Neural cell (in vitro differentiated cells): ENCODE results near the gene XPR1. TPM values are rescaled to one million over a fixed set of nuclear protein-coding genes. Genes with fewer than 3 reads are reported as not detected.

ENCODE experiments used
- H2AFZ ChIP-seq: fragments of 200-600, 300-800 bp; sonication (generic), shearing (Covaris generic); 2 replicates; pipeline ENCODE4 v1.6.0; 2014; ENCODE audit warnings: low read depth, mild to moderate bottlenecking, antibody characterized with exemption, low read length, moderate library complexity
- H3F3A ChIP-seq: fragments of 200-600 bp; shearing (Covaris generic); 2 replicates; pipeline ENCODE4 v1.6.1; 2016; ENCODE audit warnings: mild to moderate bottlenecking, moderate library complexity, mixed read lengths, antibody characterized with exemption, low read length; ENCODE audit not compliant: insufficient read depth, poor library complexity, severe bottlenecking
- H3K27ac ChIP-seq: fragments of 200-600, 300-800 bp; sonication (generic), shearing (Covaris generic); 2 replicates; pipeline ENCODE4 v1.5.1; 2014; ENCODE audit warnings: mild to moderate bottlenecking, low read length, moderate library complexity
- H3K27me3 ChIP-seq: fragments of 300-800, 200-600 bp; sonication (generic), shearing (Covaris generic); 2 replicates; pipeline ENCODE4 v1.6.0; 2014; ENCODE audit warnings: mild to moderate bottlenecking, low read depth, low read length, moderate library complexity; ENCODE audit not compliant: insufficient read depth
- H3K36me3 ChIP-seq: fragments of 300-800, 200-600 bp; sonication (generic), shearing (Covaris generic); 2 replicates; pipeline ENCODE4 v1.5.1; 2014; ENCODE audit warnings: mild to moderate bottlenecking, antibody characterized with exemption, low read length, moderate library complexity; ENCODE audit not compliant: insufficient read depth
- H3K4me2 ChIP-seq: fragments of 300-800, 200-600 bp; sonication (generic), shearing (Covaris generic); 2 replicates; pipeline ENCODE4 v1.6.0; 2014; ENCODE audit warnings: mild to moderate bottlenecking, low read length
- H3K4me3 ChIP-seq: fragments of 300-800, 200-600 bp; sonication (generic), shearing (Covaris generic); 2 replicates; pipeline ENCODE4 v1.5.1; 2014; ENCODE audit warnings: mild to moderate bottlenecking, low read length, moderate library complexity
- H3K79me2 ChIP-seq: fragments of 200-600 bp; shearing (Covaris generic); replicated peaks from 2 replicates; pipeline ENCODE4 v1.6.0; 2014; ENCODE audit warnings: mild to moderate bottlenecking, low read length, moderate library complexity; ENCODE audit not compliant: insufficient read depth
- H3K9ac ChIP-seq: fragments of 300-800, 200-600 bp; sonication (generic), shearing (Covaris generic); 2 replicates; pipeline ENCODE4 v1.6.1; 2016; ENCODE audit warnings: mild to moderate bottlenecking, low read length, mixed read lengths
- H3K9me2 ChIP-seq: fragments of 200-600 bp; shearing (Covaris generic); 2 replicates; pipeline ENCODE4 v1.6.1; 2016; ENCODE audit warnings: mild to moderate bottlenecking, low read length, mixed read lengths; ENCODE audit not compliant: insufficient read depth
- H3K9me3 ChIP-seq: fragments of 200-600, 300-800 bp; sonication (generic), shearing (Covaris generic); 2 replicates; pipeline ENCODE4 v1.6.1; 2016; ENCODE audit warnings: mild to moderate bottlenecking, mixed run types, low read length, moderate library complexity, mixed read lengths
- H4K20me1 ChIP-seq: fragments of 200-600 bp; shearing (Covaris generic); 2 replicates; pipeline ENCODE4 v1.6.1; 2016; ENCODE audit warnings: mild to moderate bottlenecking, mixed run types; ENCODE audit not compliant: insufficient read depth
- EP300 ChIP-seq: fragments of 450-650 bp; conservative IDR thresholded peaks from 2 replicates; pipeline ENCODE4 v1.6.1; 2014; ENCODE audit warnings: antibody characterized with exemption, mild to moderate bottlenecking, moderate library complexity; ENCODE audit not compliant: poor library complexity, severe bottlenecking
- EZH2 ChIP-seq: fragments of 200-600, 300-800 bp; shearing (Covaris generic), sonication (generic); IDR thresholded peaks from 2 replicates; pipeline ENCODE4 v1.6.1; 2014; ENCODE audit warnings: antibody characterized with exemption, low read length, borderline replicate concordance, mild to moderate bottlenecking; ENCODE audit not compliant: insufficient read depth, poor library complexity, severe bottlenecking
- MXI1 ChIP-seq: fragments of 450-650 bp; conservative IDR thresholded peaks from 2 replicates; pipeline ENCODE4 v1.6.1; 2014; ENCODE audit warnings: antibody characterized with exemption, mild to moderate bottlenecking; ENCODE audit not compliant: poor library complexity, severe bottlenecking
- POLR2AphosphoS5 ChIP-seq: IDR thresholded peaks from 2 replicates; pipeline ENCODE4 v1.6.1; 2012
- RAD21 ChIP-seq: fragments of 450-650 bp; conservative IDR thresholded peaks from 2 replicates; pipeline ENCODE4 v1.6.1; 2014; ENCODE audit warnings: antibody characterized with exemption, mild to moderate bottlenecking, moderate library complexity
- SMC3 ChIP-seq: fragments of 450-650 bp; conservative IDR thresholded peaks from 2 replicates; pipeline ENCODE4 v1.6.1; 2014; ENCODE audit warnings: antibody characterized with exemption, mild to moderate bottlenecking, moderate library complexity; ENCODE audit not compliant: poor library complexity
- TAF1 ChIP-seq: IDR thresholded peaks from 2 replicates; pipeline ENCODE4 v1.6.1; 2012; ENCODE audit warnings: low read depth
- polyA plus RNA-seq: library from polyadenylated mRNA; depleted of rRNA; stranded (reverse); fragments of >200 nt; gene quantifications from 2 replicates; pipeline ENCODE4 v1.2.3, GENCODE V29; 2014
- TF ChIP-seq, protein P1 (sequence below): IDR thresholded peaks from 2 replicates; pipeline ENCODE4 v1.6.1; 2012; ENCODE audit warnings: borderline replicate concordance
- TF ChIP-seq, protein P2 (sequence below): fragments of 450-650 bp; IDR thresholded peaks from 2 replicates; pipeline ENCODE4 v1.5.1; 2014; ENCODE audit warnings: antibody characterized with exemption, mild to moderate bottlenecking, moderate library complexity; ENCODE audit not compliant: poor library complexity, severe bottlenecking

Gene XPR1
- polyA plus RNA-seq, 1 donor from 2014 or later = 185 TPM

DNA sequence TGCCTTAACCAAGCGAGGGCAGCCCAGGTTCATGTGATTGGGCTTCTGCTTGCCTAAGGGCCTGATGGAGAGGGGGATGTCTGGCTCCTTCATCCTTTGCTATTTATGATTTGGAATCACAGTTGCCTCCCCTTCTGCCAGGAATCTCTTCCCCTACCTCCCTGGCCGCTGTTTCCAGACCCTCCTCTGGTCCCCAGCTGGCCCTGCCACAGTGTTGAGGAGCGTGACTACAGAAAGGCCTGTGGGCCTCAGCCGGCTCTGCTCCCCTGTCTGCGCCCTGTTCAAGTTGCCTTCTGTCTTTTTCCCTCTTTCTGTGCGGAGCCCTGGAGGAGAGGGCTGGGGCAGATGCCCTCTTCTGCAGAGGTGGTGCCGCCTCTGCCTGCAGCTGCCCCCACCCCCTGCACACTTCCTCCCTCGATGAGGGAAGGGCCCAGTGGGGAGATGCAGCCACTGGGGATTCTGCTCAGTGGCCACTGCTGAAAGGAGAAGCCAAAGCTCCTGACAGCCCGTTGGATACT is 287.4 kb downstream of the XPR1 start:
- no peaks in the 10 kb centered on the region for H4K20me1 ChIP-seq
- H2AFZ ChIP-seq = no peak overlapping the region
- peaks cover 1% of the 10 kb centered on the region for H3K27me3 ChIP-seq
- H3K9ac ChIP-seq = no peak overlapping the region
- no peaks in the 10 kb centered on the region for H3F3A ChIP-seq
- H3K36me3 ChIP-seq = no peaks in the 10 kb centered on the region
- no peaks in the 10 kb centered on the region for H3K9me3 ChIP-seq
- TF ChIP-seq TAF1 (no peak), RAD21 (no peak), SMC3 (no peak), POLR2AphosphoS5 (no peak), EP300 (no peak), EZH2 (no peak), MXI1 (no peak)
- TF ChIP-seq, protein P1, sequence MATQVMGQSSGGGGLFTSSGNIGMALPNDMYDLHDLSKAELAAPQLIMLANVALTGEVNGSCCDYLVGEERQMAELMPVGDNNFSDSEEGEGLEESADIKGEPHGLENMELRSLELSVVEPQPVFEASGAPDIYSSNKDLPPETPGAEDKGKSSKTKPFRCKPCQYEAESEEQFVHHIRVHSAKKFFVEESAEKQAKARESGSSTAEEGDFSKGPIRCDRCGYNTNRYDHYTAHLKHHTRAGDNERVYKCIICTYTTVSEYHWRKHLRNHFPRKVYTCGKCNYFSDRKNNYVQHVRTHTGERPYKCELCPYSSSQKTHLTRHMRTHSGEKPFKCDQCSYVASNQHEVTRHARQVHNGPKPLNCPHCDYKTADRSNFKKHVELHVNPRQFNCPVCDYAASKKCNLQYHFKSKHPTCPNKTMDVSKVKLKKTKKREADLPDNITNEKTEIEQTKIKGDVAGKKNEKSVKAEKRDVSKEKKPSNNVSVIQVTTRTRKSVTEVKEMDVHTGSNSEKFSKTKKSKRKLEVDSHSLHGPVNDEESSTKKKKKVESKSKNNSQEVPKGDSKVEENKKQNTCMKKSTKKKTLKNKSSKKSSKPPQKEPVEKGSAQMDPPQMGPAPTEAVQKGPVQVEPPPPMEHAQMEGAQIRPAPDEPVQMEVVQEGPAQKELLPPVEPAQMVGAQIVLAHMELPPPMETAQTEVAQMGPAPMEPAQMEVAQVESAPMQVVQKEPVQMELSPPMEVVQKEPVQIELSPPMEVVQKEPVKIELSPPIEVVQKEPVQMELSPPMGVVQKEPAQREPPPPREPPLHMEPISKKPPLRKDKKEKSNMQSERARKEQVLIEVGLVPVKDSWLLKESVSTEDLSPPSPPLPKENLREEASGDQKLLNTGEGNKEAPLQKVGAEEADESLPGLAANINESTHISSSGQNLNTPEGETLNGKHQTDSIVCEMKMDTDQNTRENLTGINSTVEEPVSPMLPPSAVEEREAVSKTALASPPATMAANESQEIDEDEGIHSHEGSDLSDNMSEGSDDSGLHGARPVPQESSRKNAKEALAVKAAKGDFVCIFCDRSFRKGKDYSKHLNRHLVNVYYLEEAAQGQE = no peak
- TF ChIP-seq, protein P2, sequence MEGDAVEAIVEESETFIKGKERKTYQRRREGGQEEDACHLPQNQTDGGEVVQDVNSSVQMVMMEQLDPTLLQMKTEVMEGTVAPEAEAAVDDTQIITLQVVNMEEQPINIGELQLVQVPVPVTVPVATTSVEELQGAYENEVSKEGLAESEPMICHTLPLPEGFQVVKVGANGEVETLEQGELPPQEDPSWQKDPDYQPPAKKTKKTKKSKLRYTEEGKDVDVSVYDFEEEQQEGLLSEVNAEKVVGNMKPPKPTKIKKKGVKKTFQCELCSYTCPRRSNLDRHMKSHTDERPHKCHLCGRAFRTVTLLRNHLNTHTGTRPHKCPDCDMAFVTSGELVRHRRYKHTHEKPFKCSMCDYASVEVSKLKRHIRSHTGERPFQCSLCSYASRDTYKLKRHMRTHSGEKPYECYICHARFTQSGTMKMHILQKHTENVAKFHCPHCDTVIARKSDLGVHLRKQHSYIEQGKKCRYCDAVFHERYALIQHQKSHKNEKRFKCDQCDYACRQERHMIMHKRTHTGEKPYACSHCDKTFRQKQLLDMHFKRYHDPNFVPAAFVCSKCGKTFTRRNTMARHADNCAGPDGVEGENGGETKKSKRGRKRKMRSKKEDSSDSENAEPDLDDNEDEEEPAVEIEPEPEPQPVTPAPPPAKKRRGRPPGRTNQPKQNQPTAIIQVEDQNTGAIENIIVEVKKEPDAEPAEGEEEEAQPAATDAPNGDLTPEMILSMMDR = no peak
- no peak overlapping the region for H3K4me3 ChIP-seq
- no peaks in the 10 kb centered on the region for H3K9me2 ChIP-seq
- no peaks in the 10 kb centered on the region for H3K79me2 ChIP-seq
- no peak overlapping the region for H3K4me2 ChIP-seq
- no peak overlapping the region for H3K27ac ChIP-seq

DNA sequence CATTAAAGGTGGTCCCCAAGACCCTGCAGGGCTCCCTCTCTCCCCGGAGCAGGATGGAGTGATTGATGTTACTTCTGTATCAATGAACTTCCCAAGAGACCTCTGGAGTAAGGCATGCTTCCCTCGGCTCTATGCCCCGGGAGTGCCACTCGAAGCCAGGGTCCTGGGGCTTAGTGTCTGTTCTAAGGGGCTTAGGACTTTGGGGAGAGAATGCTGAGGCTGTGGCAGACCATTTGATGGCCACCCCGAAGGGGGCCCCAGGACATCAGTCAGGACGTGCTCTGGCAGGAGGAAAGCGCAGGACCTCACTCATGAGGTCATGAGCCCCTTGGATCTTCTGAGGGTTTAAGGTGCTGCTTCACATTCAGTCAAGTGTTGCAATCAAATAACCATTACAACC is 288.4 kb downstream of the XPR1 start:
- Histone ChIP-seq H3K4me3 (no peak overlapping the region), H3K4me2 (no peak overlapping the region), H3K9me3 (no peaks in the 10 kb centered on the region), H3K36me3 (no peaks in the 10 kb centered on the region), H3K9ac (no peak overlapping the region), H3K79me2 (no peaks in the 10 kb centered on the region), H3F3A (no peaks in the 10 kb centered on the region), H4K20me1 (no peaks in the 10 kb centered on the region), H2AFZ (no peak overlapping the region), H3K9me2 (no peaks in the 10 kb centered on the region), H3K27ac (no peak overlapping the region), H3K27me3 (no peaks in the 10 kb centered on the region)
- TF ChIP-seq TAF1 = no peak
- no peak for TF ChIP-seq RAD21
- TF ChIP-seq, protein P2 = no peak
- TF ChIP-seq, protein P1 = no peak
- no peak for TF ChIP-seq POLR2AphosphoS5
- no peak for TF ChIP-seq EP300
- TF ChIP-seq MXI1 = no peak
- TF ChIP-seq EZH2 = no peak
- no peak for TF ChIP-seq SMC3
